Testis (tissue), 2 donors: ENCODE measurements around the gene SLITRK4.

Source experiments
- POLR2A ChIP-seq: fragments of 450-650 bp; IDR thresholded peaks from one replicate; pipeline ENCODE4 v1.6.1; 2017; ENCODE audit warnings: antibody characterized with exemption, mild to moderate bottlenecking, moderate library complexity
- TF ChIP-seq, protein P1 (sequence below), 3 experiments: fragments of 450-650 bp in 2 of 3; fragments of 200-600 bp in 1 of 3; sonication (generic) in 1 of 3; IDR thresholded peaks; one replicate each; pipeline ENCODE4 v1.5.1; 2016 to 2019; ENCODE audit warnings: antibody characterized with exemption in 3 of 3, mild to moderate bottlenecking in 2 of 3, moderate library complexity in 1 of 3

DNA sequence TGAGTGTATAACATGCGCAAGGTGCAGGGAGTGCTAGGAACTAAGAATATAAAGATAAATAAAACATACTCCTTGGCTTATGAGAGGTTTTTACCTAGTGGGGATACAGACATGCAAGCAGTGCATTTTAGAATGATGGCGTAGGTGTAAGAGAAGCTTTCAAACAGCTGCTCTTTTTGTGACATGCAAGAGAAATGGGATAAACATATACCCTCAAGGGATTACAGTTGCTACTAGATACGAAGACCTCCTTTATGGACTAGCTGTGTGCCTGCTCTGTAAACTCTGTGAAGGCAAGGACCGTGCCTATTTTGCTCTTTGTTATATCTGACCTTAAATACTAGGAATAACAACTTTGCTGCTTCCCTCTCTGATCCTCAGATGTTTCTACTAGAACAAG, 39.0 kb upstream of the SLITRK4 start:
- TF ChIP-seq, protein P1, sequence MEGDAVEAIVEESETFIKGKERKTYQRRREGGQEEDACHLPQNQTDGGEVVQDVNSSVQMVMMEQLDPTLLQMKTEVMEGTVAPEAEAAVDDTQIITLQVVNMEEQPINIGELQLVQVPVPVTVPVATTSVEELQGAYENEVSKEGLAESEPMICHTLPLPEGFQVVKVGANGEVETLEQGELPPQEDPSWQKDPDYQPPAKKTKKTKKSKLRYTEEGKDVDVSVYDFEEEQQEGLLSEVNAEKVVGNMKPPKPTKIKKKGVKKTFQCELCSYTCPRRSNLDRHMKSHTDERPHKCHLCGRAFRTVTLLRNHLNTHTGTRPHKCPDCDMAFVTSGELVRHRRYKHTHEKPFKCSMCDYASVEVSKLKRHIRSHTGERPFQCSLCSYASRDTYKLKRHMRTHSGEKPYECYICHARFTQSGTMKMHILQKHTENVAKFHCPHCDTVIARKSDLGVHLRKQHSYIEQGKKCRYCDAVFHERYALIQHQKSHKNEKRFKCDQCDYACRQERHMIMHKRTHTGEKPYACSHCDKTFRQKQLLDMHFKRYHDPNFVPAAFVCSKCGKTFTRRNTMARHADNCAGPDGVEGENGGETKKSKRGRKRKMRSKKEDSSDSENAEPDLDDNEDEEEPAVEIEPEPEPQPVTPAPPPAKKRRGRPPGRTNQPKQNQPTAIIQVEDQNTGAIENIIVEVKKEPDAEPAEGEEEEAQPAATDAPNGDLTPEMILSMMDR (IDR thresholded peaks at IDR 0.05), result no peak
- TF ChIP-seq POLR2A, result no peak
